ENCODE results near the gene RTP2.

The RTP2 gene

GRCh38 chr3:187702507-187703033 lies at the start of gene RTP2:
TSS of gene RTP2 (minus strand) at chr3:187702557. CDS start at chr3:187702128, 429 bp downstream.
- Histone ChIP-seq H3K27me3 (replicated peaks; ENCODE audit: control insufficient read depth, insufficient read depth, low read length) (no peaks in the 10 kb centered on the region; the same call in 1 of the 2 replicates), H3K36me3 (ENCODE audit: control insufficient read depth, insufficient read depth, low read length) (no peaks in the 10 kb centered on the region), H3K4me3 (replicated peaks; ENCODE audit: low read depth, low read length) (no peak within 1 kb of the TSS)
- TF ChIP-seq CTCF (IDR thresholded peaks at IDR 0.05; ENCODE audit: insufficient read depth, low read length, poor library complexity, severe bottlenecking), result no peak
- DNase-seq (ENCODE audit: extremely low read depth, insufficient read length), result no peak

- no peak overlapping the region for H3K4me3 ChIP-seq (replicated peaks; ENCODE audit: low read depth, low read length)
- H3K36me3 ChIP-seq (ENCODE audit: control insufficient read depth, insufficient read depth, low read length), result no peaks in the 10 kb centered on the region
- no peaks in the 10 kb centered on the region for H3K27me3 ChIP-seq (replicated peaks; ENCODE audit: control insufficient read depth, insufficient read depth, low read length)
- no peak for DNase-seq (ENCODE audit: extremely low read depth, insufficient read length)
- no peak for TF ChIP-seq CTCF (IDR thresholded peaks at IDR 0.05; ENCODE audit: insufficient read depth, low read length, poor library complexity, severe bottlenecking)
Observed at GRCh38 chr3:187750513-187751123, 48.3 kb upstream of the RTP2 start.

- no peaks in the 10 kb centered on the region for H3K36me3 ChIP-seq (ENCODE audit: control insufficient read depth, insufficient read depth, low read length)
- peak; percentile 42 for DNase-seq (ENCODE audit: extremely low read depth, insufficient read length)
- no peak overlapping the region for H3K4me3 ChIP-seq (replicated peaks; ENCODE audit: low read depth, low read length)
- TF ChIP-seq CTCF (IDR thresholded peaks at IDR 0.05; ENCODE audit: insufficient read depth, low read length, poor library complexity, severe bottlenecking), result no peak
- H3K27me3 ChIP-seq (replicated peaks; ENCODE audit: control insufficient read depth, insufficient read depth, low read length), result no peaks in the 10 kb centered on the region
Observed at GRCh38 chr3:187750006-187750512, 47.7 kb upstream of the RTP2 start.

GRCh38 chr3:187748050-187748481 lies 45.7 kb upstream of the RTP2 start:
- Histone ChIP-seq H3K4me3 (replicated peaks; ENCODE audit: low read depth, low read length) (no peak overlapping the region), H3K27me3 (replicated peaks; ENCODE audit: control insufficient read depth, insufficient read depth, low read length) (no peaks in the 10 kb centered on the region; the same call in 1 of the 2 replicates), H3K36me3 (ENCODE audit: control insufficient read depth, insufficient read depth, low read length) (no peaks in the 10 kb centered on the region)
- no peak for DNase-seq (ENCODE audit: extremely low read depth, insufficient read length)
- peak; percentile 96 for TF ChIP-seq CTCF (IDR thresholded peaks at IDR 0.05; ENCODE audit: insufficient read depth, low read length, poor library complexity, severe bottlenecking)

- Histone ChIP-seq H3K4me3 (replicated peaks; ENCODE audit: low read depth, low read length) (no peak overlapping the region), H3K36me3 (ENCODE audit: control insufficient read depth, insufficient read depth, low read length) (no peaks in the 10 kb centered on the region), H3K27me3 (replicated peaks; ENCODE audit: control insufficient read depth, insufficient read depth, low read length) (no peaks in the 10 kb centered on the region; the same call in 1 of the 2 replicates)
- no peak for TF ChIP-seq CTCF (IDR thresholded peaks at IDR 0.05; ENCODE audit: insufficient read depth, low read length, poor library complexity, severe bottlenecking)
- DNase-seq (ENCODE audit: extremely low read depth, insufficient read length), result no peak
Observed at GRCh38 chr3:187747506-187747905, 45.1 kb upstream of the RTP2 start.

Measured in GM06990 (cell line).